GM04503 (cell line): ENCODE measurements around the gene YAP1.

Source experiments
- DNase-seq: peaks from one replicate; pipeline ENCODE4 v3.0.0-alpha.2; 2012; ENCODE audit warnings: low read depth

YAP1 gene

DNA sequence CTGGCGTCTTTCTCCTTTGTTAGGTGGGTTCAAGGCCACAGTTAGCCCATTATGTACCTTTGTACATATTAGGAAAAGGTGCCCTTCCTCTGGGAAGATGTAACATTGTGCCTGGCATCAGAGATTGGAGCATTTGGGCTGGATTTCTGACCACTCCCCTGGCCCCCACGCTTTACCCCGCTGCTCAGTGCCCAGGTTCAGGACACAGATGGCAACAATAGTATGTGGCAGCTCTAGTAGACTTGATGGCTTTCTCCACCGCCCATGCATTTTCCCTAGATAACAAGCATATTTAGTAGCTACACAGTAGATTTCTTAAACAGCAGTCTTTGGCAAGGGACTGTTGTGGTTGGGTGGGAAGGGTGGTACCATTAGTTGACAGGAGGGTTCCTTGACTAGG lies 53.1 kb downstream of the YAP1 start:
- DNase-seq: no peak

DNA sequence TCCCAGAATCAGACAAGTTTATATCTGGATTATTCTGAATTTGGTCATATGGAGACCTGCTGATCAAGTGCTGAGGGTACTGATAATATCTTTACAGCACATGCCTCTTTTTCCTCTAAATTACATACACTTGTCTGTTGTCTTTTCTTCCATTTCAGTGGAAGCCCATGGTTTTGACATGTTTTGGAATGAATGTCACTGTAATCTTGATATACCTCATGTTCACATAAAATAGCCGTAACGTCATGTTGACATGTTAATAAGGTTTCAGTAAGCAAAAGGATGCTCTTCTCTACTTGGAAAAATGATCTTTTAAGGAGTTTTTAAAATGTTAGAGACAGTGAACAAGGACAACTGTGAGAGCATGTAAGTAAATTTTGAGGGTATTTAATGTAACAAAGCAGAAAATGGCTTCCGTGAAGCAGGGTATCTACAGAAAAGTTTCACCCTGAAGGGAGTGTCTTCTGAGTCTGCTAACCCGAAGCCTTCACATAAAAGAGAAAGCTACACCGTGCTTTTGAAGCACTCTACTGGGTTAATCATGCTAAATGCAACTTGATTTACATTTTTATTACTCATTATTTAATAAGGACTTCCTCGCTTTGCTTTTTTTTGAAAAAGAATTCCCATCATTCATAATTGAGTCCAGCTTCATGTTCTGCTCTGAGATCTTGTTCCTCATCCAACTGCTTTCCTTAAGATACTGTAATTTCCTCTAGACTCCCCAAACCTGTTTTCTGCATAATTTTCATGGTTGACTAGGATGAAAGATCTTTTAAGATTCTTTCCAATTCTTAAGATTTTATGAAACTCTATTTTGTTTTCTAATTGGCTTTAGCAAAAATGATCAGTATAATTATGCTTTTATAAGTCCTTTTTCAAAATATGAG lies 56.2 kb downstream of the YAP1 start:
- no peak for DNase-seq

DNA sequence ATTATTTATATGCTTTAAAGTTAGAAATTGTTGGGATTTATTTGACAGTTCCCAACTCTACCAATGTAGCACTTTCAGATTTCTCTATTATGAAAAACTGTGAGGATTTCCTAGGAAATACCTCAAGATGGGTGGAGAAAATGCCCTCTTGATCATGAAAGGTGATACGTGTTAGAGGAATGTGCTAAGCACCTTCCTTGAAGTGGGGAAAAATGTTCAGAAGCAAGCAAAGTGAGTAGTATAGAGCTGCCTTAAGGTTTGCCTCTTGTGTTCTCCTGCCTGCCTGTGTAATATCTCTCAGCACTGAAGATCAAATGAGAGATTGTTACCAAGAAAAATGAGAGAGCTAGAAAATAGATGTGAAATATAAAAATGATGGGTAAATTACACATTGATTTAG lies 58.2 kb downstream of the YAP1 start:
- no peak for DNase-seq

DNA sequence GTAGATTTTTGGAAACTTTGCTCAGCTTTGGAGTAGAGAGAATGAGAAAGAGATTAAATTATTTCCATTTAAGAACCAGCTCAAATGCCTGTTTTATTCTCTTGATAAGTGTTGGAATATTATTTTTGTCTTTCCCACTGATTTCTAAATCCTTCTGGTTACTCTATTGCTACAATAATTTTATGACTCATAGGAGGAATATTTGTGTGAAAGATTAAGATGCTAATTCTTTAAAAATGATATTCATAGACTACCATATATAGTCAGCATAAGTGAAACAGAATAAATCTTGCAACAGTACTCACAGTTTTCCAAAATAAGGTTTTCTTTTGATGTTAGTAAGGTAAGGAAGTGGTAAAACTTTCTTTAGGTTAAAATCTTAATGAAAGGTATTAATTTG lies 60.9 kb downstream of the YAP1 start:
- peak; percentile 60 for DNase-seq

DNA sequence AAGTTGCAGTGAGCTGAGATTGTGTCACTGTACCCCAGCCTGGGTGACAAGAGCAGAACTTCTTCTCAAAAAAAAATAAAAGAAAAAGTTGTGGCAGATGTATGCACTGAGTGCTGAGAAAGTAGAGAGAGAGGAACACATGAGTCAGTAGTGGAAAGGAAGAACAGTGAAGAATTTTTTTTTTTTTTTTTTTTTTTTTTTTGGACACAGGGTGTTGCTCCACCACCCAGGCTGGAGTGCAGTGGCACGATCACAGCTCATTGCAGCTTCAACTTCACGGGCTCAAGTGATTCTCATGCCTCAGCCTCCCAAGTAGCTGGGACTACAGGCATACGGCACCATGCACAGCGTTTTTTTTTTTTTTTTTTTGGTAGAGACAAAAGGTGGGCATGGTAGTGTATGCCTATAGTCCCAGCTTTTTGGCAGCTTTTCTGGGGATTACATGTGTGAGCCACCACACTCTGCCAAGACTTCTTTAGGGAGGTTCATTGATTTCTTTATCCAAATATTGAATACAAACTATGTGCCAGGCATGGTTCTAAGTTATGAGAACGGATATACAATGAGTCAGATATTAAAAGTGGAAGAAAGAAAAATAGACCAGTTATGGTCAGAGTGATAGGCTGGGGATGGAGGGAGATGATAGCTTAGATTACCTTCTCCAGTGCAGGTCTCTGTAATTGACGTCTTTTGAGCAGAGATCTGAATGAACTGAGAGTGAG lies 62.0 kb downstream of the YAP1 start:
- DNase-seq: peak; percentile 50

GRCh38 chr11:102177126-102177525 lies 66.9 kb downstream of the YAP1 start:
- DNase-seq: no peak

- peak; percentile 75 for DNase-seq
Observed at GRCh38 chr11:102177974-102178631, 67.9 kb downstream of the YAP1 start.

DNA sequence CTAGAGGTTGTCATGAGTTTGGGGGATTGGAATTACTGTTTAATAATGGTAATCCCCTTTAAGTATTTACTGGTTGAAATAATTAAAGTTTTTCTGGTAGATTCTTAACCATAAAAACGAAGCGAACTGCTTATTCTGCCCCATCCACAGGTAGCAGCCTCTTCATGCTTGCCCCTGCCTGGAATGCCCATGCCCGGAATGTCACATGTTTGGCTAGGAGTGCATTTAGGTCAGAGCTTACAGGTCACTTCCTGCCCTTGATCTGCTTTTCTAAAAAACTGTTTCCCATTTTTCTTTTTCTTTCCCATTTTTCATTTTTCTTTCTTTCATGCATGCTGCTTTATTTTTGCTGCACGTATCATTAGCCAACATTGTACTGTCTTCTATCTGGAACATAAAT lies 69.1 kb downstream of the YAP1 start:
- DNase-seq: no peak

DNA sequence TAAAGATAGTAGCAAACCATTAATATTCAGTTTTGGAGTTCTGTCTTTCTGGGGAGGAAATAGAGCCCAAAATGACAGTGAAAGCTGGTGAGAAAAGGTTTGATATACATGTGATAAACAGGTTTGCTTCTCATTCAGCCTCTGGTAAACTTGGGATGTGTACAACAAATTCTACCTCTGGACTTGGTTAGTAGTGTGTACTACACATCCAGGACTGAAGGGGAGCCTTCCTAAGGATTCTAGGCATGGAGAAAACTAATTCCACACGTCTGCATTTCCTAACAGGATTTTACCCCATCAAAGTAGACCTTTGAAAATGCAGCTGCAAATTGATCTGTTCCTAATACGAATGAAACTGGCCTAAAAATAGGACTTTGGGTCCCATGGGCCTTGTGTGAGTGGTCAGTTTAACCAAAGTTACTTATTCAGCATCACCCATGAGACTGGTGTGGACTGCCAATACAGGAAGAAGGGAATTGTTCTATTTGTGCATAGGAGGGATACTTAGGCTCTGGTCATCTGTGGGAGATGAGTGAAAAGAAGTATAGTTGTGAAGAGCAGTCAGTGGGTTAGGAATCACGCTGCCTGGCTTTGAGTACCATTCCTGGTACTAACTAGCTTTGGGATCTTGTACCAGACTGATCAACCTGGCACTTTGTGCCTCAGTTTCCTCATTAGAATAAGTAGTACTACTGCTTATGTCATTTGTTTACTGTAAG lies 74.2 kb downstream of the YAP1 start:
- DNase-seq: no peak

- no peak for DNase-seq
Observed at GRCh38 chr11:102186551-102187191, 76.4 kb downstream of the YAP1 start.

DNA sequence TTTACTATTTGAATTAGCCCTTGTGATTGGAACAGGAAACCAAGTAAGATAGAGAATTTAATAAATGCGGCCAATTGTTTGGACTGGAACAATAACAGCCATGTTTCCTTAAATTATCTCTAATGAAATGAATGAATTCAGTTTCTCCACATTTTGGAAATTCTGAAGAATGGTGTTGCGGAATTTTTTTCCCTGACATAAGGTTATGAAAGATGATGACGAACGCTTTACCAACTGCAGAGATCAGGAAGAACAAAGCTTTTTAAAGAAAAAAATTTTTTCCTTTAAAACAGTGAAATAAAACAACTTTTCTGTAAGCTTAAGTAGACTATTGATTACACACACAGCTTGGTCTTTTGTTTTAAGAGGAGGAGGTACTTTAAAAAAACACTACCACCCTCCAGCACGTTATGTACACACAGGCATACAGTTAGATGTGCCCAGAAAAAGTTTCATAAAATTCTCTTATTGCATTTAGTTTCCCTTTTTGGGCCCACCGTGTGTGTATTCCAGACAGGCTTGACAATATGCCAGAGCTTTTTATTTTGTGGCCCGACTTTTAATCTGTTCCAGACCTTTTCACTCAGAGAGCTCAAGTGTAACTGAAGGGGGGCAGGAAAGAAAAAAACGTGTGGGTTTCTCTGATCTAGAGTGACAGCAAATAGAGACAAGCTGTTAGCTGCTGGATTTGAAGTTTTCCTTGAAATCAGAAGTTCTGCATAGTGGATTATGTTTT lies 77.3 kb downstream of the YAP1 start:
- no peak for DNase-seq

DNA sequence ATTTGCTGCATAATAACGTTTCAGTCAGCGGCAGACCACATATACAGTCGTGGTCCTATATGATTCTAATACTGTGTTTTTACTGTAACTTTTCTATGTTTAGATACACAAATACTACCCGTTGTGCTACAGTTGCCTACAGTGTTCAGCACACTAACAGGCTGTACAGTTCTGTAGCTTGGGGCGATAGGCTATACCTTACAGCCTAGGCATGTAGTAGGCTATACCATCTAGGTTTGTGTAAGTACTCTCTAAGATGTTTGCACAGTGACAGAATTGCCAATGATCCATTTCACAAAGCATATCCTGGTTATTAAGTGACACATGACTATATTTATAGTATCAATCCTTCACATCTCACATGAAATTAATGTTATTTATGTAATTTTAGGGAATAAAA lies 78.2 kb downstream of the YAP1 start:
- DNase-seq: no peak

- DNase-seq: no peak
Observed at GRCh38 chr11:102191832-102192231, 81.6 kb downstream of the YAP1 start.

GRCh38 chr11:102192349-102193066 lies 82.3 kb downstream of the YAP1 start:
- no peak for DNase-seq

- peak; percentile 53 for DNase-seq
Observed at GRCh38 chr11:102194257-102194656, 84.0 kb downstream of the YAP1 start.

DNA sequence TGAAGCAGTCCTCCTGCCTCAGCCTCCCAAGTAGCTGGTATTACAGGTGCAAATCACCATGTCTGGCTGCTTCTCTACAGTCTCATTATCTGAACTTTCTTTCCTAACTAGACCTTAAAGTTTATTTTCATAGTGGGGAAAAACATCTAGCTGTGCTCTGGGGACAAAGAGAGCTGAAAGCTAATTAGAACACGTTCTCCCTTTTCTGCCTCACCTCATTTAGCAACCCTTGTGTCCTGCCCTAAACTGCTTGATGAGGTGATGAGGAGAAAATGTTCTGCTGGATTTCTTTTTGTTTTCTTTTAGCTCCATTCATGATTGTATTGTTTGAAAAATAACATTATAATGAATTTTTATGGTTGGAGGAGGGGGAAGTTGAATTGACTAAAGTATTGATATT lies 84.7 kb downstream of the YAP1 start:
- no peak for DNase-seq

DNA sequence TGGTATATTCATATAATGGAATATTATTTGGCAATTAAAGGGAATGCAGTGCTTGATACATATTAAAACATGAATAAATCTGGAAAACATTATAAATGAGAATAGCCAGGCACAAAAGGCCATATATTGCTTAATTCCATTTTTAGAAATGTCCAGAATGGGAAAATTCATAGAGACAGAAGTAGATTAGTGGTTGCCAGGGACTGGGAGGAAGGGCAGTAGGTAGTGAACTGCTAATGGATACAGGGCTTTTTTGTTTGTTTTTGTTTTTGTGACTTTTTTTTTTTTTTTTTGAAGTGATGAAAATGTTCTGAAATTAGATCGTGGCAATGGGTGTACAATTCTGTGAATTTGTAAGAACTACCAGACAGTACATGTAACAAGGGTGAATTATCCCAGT lies 86.1 kb downstream of the YAP1 start:
- no peak for DNase-seq

DNA sequence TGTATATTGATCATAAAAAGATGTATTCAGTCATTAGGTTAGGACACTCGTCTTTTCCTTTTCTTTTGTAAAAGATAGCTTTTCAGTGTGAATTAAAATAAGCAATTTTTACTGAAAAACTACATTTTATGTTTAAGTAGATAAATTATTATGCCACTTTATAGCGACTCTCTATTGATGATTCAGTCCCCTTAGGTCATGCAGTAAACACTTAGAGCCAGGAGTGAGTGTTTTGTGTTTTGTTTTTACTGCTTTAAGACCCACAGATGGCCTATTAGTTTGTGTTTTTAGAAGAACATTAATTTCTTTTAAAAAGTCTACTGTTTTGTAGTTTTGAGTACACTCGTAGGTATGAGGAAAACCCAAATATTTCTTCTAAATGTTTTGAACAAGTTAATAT lies 86.6 kb downstream of the YAP1 start:
- no peak for DNase-seq

- no peak for DNase-seq
Observed at GRCh38 chr11:102197670-102198139, 87.5 kb downstream of the YAP1 start.

GRCh38 chr11:102199673-102200072 lies 89.4 kb downstream of the YAP1 start:
- DNase-seq: no peak
